HG03558 (cell line): Measurements from ENCODE around the gene KNTC1.
"Not testable (repeated sequence)": the region's sequence is repeated elsewhere in the genome, so short reads cannot be mapped to it uniquely, and the experiment has no call there.

ENCODE experiments used
- ATAC-seq: cut with Tn5 transposase; IDR thresholded peaks from one replicate; pipeline ENCODE4 v1.9.1; 2021; ENCODE audit warnings: moderate number of reproducible peaks; ENCODE audit not compliant: unreplicated experiment; ENCODE audit errors: extremely low read depth

Gene KNTC1

GRCh38 chr12:122643207-122643805 lies 116.3 kb downstream of the KNTC1 start:
- no peak for ATAC-seq

GRCh38 chr12:122646517-122647217 lies 119.6 kb downstream of the KNTC1 start:
- ATAC-seq, result peak; percentile 69

GRCh38 chr12:122651520-122652224 lies 124.6 kb downstream of the KNTC1 start:
- no peak for ATAC-seq

- not testable (repeated sequence) for ATAC-seq
These were observed 126.2 kb downstream of the KNTC1 start for GRCh38 chr12:122653291-122653690.

GRCh38 chr12:122656298-122656697 lies 129.2 kb downstream of the KNTC1 start:
- no peak for ATAC-seq

- no peak for ATAC-seq
These were observed 132.5 kb downstream of the KNTC1 start for GRCh38 chr12:122659579-122659978.

GRCh38 chr12:122661246-122661645 lies 134.2 kb downstream of the KNTC1 start:
- ATAC-seq, result no peak

- no peak for ATAC-seq
These were observed 134.9 kb downstream of the KNTC1 start for GRCh38 chr12:122661938-122662337.

GRCh38 chr12:122665349-122665748 lies 138.3 kb downstream of the KNTC1 start:
- ATAC-seq, result no peak

GRCh38 chr12:122665759-122666158 lies 138.7 kb downstream of the KNTC1 start:
- no peak for ATAC-seq

GRCh38 chr12:122668268-122668667 lies 141.2 kb downstream of the KNTC1 start:
- no peak for ATAC-seq

GRCh38 chr12:122669397-122670070 lies 142.5 kb downstream of the KNTC1 start:
- no peak for ATAC-seq

GRCh38 chr12:122672515-122672914 lies 145.5 kb downstream of the KNTC1 start:
- ATAC-seq, result no peak
